IMR-90 (cell line): Measurements from ENCODE around the gene OSCAR. TPM values are rescaled to one million over a fixed set of nuclear protein-coding genes. Genes with fewer than 3 reads are reported as not detected.

ENCODE experiments used
- ATAC-seq: fragments of 200-7000 bp; cut with Tn5 transposase; 2 replicates; pipeline ENCODE4 v1.9.1; 2020; ENCODE audit warnings: low read depth, mild to moderate bottlenecking, moderate library complexity
- BruUV-seq: library from RNA; stranded (reverse); fragments of 400-500 nt; replicated peaks from 2 replicates; lab custom pipeline; 2021; lab: Mats Ljungman, UMichigan
- CTCF ChIA-PET: fragments of 300-600 bp; formaldehyde crosslinking; extraction: SDS; loops from one replicate; lab custom pipeline; 2021; ENCODE audit warnings: antibody characterized with exemption; lab: Yijun Ruan, JAX
- POLR2A ChIA-PET: fragments of 300-600 bp; sonication (Branson Sonifier 250); formaldehyde crosslinking; loops from one replicate; lab custom pipeline; 2022; ENCODE audit warnings: antibody characterized with exemption; ENCODE audit not compliant: unreplicated experiment; lab: Charles Lee
- DNase-seq: peaks from one replicate; pipeline ENCODE4 v3.0.0; 2013
- H2AFZ ChIP-seq: replicated peaks from 2 replicates; pipeline ENCODE3; 2013; ENCODE audit warnings: low read length, mild to moderate bottlenecking; ENCODE audit not compliant: poor library complexity
- H2AK5ac ChIP-seq: 2 replicates; pipeline ENCODE4 v1.6.1; 2013; ENCODE audit warnings: low read depth, low read length, inconsistent platforms
- H2AK9ac ChIP-seq: replicated peaks from 2 replicates; pipeline ENCODE3; 2013; ENCODE audit warnings: mild to moderate bottlenecking, low read depth, low read length, moderate library complexity; ENCODE audit not compliant: poor library complexity
- H2BK120ac ChIP-seq: 2 replicates; pipeline ENCODE4 v1.6.1; 2013; ENCODE audit warnings: low read depth, low read length, inconsistent platforms
- H2BK15ac ChIP-seq: 3 replicates; pipeline ENCODE4 v1.6.1; 2013; ENCODE audit warnings: low read depth, low read length, inconsistent platforms
- H2BK20ac ChIP-seq: 2 replicates; pipeline ENCODE4 v1.6.1; 2013; ENCODE audit warnings: low read depth, mild to moderate bottlenecking, inconsistent platforms, low read length, moderate library complexity
- H2BK5ac ChIP-seq: 2 replicates; pipeline ENCODE4 v1.6.1; 2013; ENCODE audit warnings: mild to moderate bottlenecking, low read depth, low read length, inconsistent platforms; ENCODE audit not compliant: poor library complexity, severe bottlenecking
- H3K14ac ChIP-seq: replicated peaks from 2 replicates; pipeline ENCODE4 v1.6.1; 2013; ENCODE audit warnings: low read depth, low read length, inconsistent platforms
- H3K18ac ChIP-seq: 2 replicates; pipeline ENCODE4 v1.6.1; 2013; ENCODE audit warnings: low read depth, low read length, control low read depth
- H3K23ac ChIP-seq: 2 replicates; pipeline ENCODE4 v1.6.1; 2013; ENCODE audit warnings: low read depth, low read length, inconsistent platforms
- H3K27ac ChIP-seq: 2 replicates; pipeline ENCODE4 v1.5.1; 2013; ENCODE audit warnings: mild to moderate bottlenecking, control low read depth, low read length; ENCODE audit not compliant: insufficient read depth
- H3K27me3 ChIP-seq: 2 replicates; pipeline ENCODE4 v1.6.1; 2013; ENCODE audit warnings: low read length; ENCODE audit not compliant: control insufficient read depth, insufficient read depth
- H3K36me3 ChIP-seq: 2 replicates; pipeline ENCODE4 v1.6.1; 2013; ENCODE audit warnings: low read length, mixed read lengths; ENCODE audit not compliant: control insufficient read depth, insufficient read depth
- H3K4ac ChIP-seq: 2 replicates; pipeline ENCODE4 v1.6.1; 2013; ENCODE audit warnings: low read depth, low read length, inconsistent platforms
- H3K4me1 ChIP-seq: 2 replicates; pipeline ENCODE4 v1.6.1; 2013; ENCODE audit warnings: low read length, mixed read lengths; ENCODE audit not compliant: control insufficient read depth, insufficient read depth
- H3K4me2 ChIP-seq: 2 replicates; pipeline ENCODE4 v1.6.1; 2013; ENCODE audit warnings: low read depth, mild to moderate bottlenecking, control low read depth, low read length, moderate library complexity
- H3K4me3 ChIP-seq: 2 replicates; pipeline ENCODE4 v1.5.1; 2013; ENCODE audit warnings: low read depth, mild to moderate bottlenecking, control low read depth, low read length, moderate library complexity; ENCODE audit not compliant: insufficient read depth
- H3K56ac ChIP-seq: 2 replicates; pipeline ENCODE4 v1.6.1; 2013; ENCODE audit warnings: low read length, inconsistent platforms; ENCODE audit not compliant: insufficient read depth; ENCODE audit errors: extremely low read depth
- H3K79me1 ChIP-seq, 2 experiments: 2 replicates each; pipeline ENCODE4 v1.6.1; 2013; ENCODE audit warnings: low read length in 2 of 2, inconsistent platforms in 1 of 2, low read depth in 1 of 2
- H3K9ac ChIP-seq: 2 replicates; pipeline ENCODE4 v1.6.1; 2013; ENCODE audit warnings: low read depth, low read length, control low read depth
- H3K9me1 ChIP-seq: 2 replicates; pipeline ENCODE4 v1.6.1; 2013; ENCODE audit warnings: low read length, inconsistent platforms; ENCODE audit not compliant: insufficient read depth
- H3K9me3 ChIP-seq: 2 replicates; pipeline ENCODE4 v1.6.1; 2013; ENCODE audit warnings: low read length; ENCODE audit not compliant: control insufficient read depth, insufficient read depth
- H4K20me1 ChIP-seq: 2 replicates; pipeline ENCODE4 v1.6.1; 2013; ENCODE audit warnings: low read length, inconsistent platforms; ENCODE audit not compliant: insufficient read depth
- H4K5ac ChIP-seq: 2 replicates; pipeline ENCODE4 v1.6.1; 2013; ENCODE audit warnings: mild to moderate bottlenecking, low read depth, low read length, control low read depth
- H4K8ac ChIP-seq, 2 experiments: 2 replicates each; pipeline ENCODE4 v1.6.1; 2013; ENCODE audit warnings: low read depth in 2 of 2, low read length in 2 of 2, control low read depth in 1 of 2, inconsistent platforms in 1 of 2
- H4K91ac ChIP-seq: 2 replicates; pipeline ENCODE4 v1.6.1; 2013; ENCODE audit warnings: low read depth, low read length, inconsistent platforms; ENCODE audit not compliant: insufficient read depth
- CEBPB ChIP-seq: IDR thresholded peaks from 2 replicates; pipeline ENCODE4 v1.6.1; 2012; ENCODE audit warnings: low read depth, low read length, improper control_type of control experiment
- MAFK ChIP-seq: IDR thresholded peaks from 2 replicates; pipeline ENCODE4 v1.6.1; 2012; ENCODE audit warnings: low read depth, low read length, improper control_type of control experiment
- MAZ ChIP-seq: IDR thresholded peaks from 2 replicates; pipeline ENCODE4 v1.6.1; 2012; ENCODE audit warnings: low read depth, mild to moderate bottlenecking, low read length, improper control_type of control experiment, moderate library complexity, borderline replicate concordance
- USF2 ChIP-seq: fragments of 150-350 bp; IDR thresholded peaks from 2 replicates; pipeline ENCODE4 v1.6.1; 2017; ENCODE audit warnings: mild to moderate bottlenecking, antibody characterized with exemption, low read length, low read depth
- WGBS, 2 experiments: methylation state at CpG; one replicate each; pipeline versions ENCODE4 v1.1.5 to v1.1.7; 2013; ENCODE audit warnings: missing lambda C conversion rate in 2 of 2; ENCODE audit not compliant: insufficient read length in 1 of 2; ENCODE audit errors: extremely low coverage in 2 of 2; 5-methylcytosine and 5-hydroxymethylcytosine counted together
- dilution Hi-C: fragments of 300-500 bp; cut with HindIII; formaldehyde crosslinking; loops from one replicate; pipeline ENCODE4 v1.14.3; 2018; ENCODE audit warnings: low sequenced_read_pairs; ENCODE audit not compliant: unreplicated experiment
- in situ Hi-C: fragments of 300-500 bp; cut with MboI; formaldehyde crosslinking; loops from 3 replicates; pipeline ENCODE4 v1.14.3; 2019; ENCODE audit warnings: low sequenced_read_pairs, inconsistent platforms, mixed read lengths
- intact Hi-C: fragments of 100-400 bp; cut with micrococcal nuclease; formaldehyde crosslinking; loops from 2 replicates; pipeline ENCODE4 v1.10.0; 2022
- polyA plus RNA-seq, 3 experiments: library from polyadenylated mRNA; depleted of rRNA; stranded (reverse); fragments of >200 nt; gene quantifications; 2 replicates each; pipeline ENCODE4 v1.2.3, GENCODE V29; 2012; ENCODE audit warnings: low replicate concordance in 1 of 3
- total RNA-seq: library from RNA; depleted of rRNA; stranded (reverse); fragments of >200 nt; gene quantifications from 2 replicates; pipeline ENCODE4 v1.2.3, GENCODE V29; 2012

OSCAR gene
- total and polyA plus RNA-seq, 2 of the 4 experiments (the other 2 are of a cell fraction), result 0.15 TPM; not detected in 1

DNA sequence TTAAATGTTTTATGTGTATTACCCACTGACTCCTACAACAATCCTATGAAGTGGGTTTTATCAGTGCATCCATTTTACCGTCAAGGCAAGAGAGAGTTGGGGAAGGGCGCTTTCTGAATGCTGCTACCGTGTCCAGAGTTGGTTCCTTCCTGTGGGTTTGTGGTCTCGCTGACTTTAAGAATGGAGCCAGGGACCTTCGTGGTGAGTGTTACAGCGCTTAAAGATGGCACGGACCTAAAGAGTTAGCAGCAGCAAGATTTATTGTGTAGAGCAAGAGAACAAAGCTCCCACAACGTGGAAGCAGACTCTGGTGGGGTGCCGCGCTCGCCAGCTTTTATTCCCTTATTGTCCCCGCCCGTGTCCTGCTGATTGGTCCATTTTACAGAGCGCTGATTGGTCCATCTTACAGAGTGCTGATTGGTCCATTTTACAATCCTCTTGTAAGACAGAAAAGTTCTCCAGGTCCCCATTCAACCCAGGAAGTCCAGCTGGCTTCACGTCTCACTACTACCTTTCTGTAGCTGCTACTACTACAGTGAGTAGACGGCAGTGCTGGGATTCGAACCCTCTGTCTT lies 6.1 kb downstream of the OSCAR start:
- H3K14ac ChIP-seq, result no peak overlapping the region
- H3K27ac ChIP-seq, result no peak overlapping the region
- no peak overlapping the region for H4K91ac ChIP-seq
- no peak overlapping the region for H2BK120ac ChIP-seq
- POLR2A ChIA-PET, result no interaction called here
- no peak overlapping the region for H4K8ac ChIP-seq
- no peak overlapping the region for H2BK5ac ChIP-seq
- H3K18ac ChIP-seq, result no peak overlapping the region
- ATAC-seq (no peak), DNase-seq (no peak)
- TF ChIP-seq MAZ, result no peak
- TF ChIP-seq USF2, result no peak
- no peak for TF ChIP-seq CEBPB
- no peak for TF ChIP-seq MAFK
- H2BK15ac ChIP-seq, result no peak overlapping the region
- H3K4me3 ChIP-seq, result no peak overlapping the region
- intact Hi-C loops (loop anchor here (10.0 kb wide), 1 partner anchor 760 kb away; the partner anchor contains the start of gene ZNF845), dilution Hi-C loops (no loop called here), in situ Hi-C loops (no loop called here)
- no peak overlapping the region for H3K4ac ChIP-seq
- H3K9ac ChIP-seq, result no peak overlapping the region
- H3K27me3 ChIP-seq, result peaks cover 3% of the 10 kb centered on the region; the same call in 1 of the 2 replicates
- no peaks in the 10 kb centered on the region for H3K9me1 ChIP-seq
- peaks cover 6% of the 10 kb centered on the region for H3K4me1 ChIP-seq
- no peaks in the 10 kb centered on the region for H3K36me3 ChIP-seq
- no peak overlapping the region for H2AK9ac ChIP-seq
- 92% methylated on average over 2 of the region's 17 CpGs; no CpG with 5 or more reads in 1 of the 2 experiments for WGBS, 2 experiments
- H2BK20ac ChIP-seq, result no peak overlapping the region
- no peak overlapping the region for H4K5ac ChIP-seq
- H4K20me1 ChIP-seq, result no peaks in the 10 kb centered on the region
- no peaks in the 10 kb centered on the region for H3K79me1 ChIP-seq
- no peak overlapping the region for H2AFZ ChIP-seq
- H2AK5ac ChIP-seq, result no peak overlapping the region
- no TSS peak for BruUV-seq
- H3K56ac ChIP-seq, result no peak overlapping the region
- no peak overlapping the region for H3K4me2 ChIP-seq
- CTCF ChIA-PET, result interaction anchor here (0.6 kb wide), 1 partner anchor 17 kb away, joined by 3 read pairs; no protein-coding TSS in a partner anchor
- no peaks in the 10 kb centered on the region for H3K9me3 ChIP-seq
- H3K23ac ChIP-seq, result no peak overlapping the region
